Measurements from ENCODE around the gene ASB11.

DNA sequence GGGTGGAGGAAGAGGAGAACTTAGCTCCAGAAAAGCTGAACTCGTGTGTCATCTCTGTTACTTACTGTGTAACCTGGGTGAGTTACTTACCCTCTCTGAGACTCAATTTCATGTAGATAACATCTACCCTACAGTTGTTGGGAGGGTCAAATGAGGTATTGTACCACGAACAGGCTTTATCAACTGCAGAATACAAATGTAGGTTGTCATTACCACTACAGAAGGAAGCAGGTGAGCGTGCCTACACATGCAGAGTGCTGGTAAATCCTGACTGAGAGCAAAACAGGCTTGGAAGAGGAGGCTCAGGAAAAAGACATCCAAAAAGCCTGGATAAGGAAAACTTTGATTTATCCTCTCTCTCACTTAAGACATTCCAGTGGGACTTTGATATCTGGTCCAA is 12.7 kb upstream of the ASB11 start:
- TF ChIP-seq, protein P1, sequence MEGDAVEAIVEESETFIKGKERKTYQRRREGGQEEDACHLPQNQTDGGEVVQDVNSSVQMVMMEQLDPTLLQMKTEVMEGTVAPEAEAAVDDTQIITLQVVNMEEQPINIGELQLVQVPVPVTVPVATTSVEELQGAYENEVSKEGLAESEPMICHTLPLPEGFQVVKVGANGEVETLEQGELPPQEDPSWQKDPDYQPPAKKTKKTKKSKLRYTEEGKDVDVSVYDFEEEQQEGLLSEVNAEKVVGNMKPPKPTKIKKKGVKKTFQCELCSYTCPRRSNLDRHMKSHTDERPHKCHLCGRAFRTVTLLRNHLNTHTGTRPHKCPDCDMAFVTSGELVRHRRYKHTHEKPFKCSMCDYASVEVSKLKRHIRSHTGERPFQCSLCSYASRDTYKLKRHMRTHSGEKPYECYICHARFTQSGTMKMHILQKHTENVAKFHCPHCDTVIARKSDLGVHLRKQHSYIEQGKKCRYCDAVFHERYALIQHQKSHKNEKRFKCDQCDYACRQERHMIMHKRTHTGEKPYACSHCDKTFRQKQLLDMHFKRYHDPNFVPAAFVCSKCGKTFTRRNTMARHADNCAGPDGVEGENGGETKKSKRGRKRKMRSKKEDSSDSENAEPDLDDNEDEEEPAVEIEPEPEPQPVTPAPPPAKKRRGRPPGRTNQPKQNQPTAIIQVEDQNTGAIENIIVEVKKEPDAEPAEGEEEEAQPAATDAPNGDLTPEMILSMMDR (IDR thresholded peaks at IDR 0.05; ENCODE audit: poor library complexity, severe bottlenecking): no peak
- TF ChIP-seq RAD21 (conservative IDR thresholded peaks at IDR 0.05): no peak
- TF ChIP-seq MXI1 (conservative IDR thresholded peaks at IDR 0.05; ENCODE audit: poor library complexity, severe bottlenecking): no peak
- no peak for TF ChIP-seq POLR2AphosphoS5 (IDR thresholded peaks at IDR 0.05)
- TF ChIP-seq EP300 (conservative IDR thresholded peaks at IDR 0.05; ENCODE audit: poor library complexity, severe bottlenecking): no peak
- no peak for TF ChIP-seq EZH2 (IDR thresholded peaks at IDR 0.05; ENCODE audit: borderline replicate concordance, insufficient read depth, low read length, poor library complexity, severe bottlenecking)
- no peak for TF ChIP-seq TAF1 (IDR thresholded peaks at IDR 0.05; ENCODE audit: low read depth)
- TF ChIP-seq, protein P2, sequence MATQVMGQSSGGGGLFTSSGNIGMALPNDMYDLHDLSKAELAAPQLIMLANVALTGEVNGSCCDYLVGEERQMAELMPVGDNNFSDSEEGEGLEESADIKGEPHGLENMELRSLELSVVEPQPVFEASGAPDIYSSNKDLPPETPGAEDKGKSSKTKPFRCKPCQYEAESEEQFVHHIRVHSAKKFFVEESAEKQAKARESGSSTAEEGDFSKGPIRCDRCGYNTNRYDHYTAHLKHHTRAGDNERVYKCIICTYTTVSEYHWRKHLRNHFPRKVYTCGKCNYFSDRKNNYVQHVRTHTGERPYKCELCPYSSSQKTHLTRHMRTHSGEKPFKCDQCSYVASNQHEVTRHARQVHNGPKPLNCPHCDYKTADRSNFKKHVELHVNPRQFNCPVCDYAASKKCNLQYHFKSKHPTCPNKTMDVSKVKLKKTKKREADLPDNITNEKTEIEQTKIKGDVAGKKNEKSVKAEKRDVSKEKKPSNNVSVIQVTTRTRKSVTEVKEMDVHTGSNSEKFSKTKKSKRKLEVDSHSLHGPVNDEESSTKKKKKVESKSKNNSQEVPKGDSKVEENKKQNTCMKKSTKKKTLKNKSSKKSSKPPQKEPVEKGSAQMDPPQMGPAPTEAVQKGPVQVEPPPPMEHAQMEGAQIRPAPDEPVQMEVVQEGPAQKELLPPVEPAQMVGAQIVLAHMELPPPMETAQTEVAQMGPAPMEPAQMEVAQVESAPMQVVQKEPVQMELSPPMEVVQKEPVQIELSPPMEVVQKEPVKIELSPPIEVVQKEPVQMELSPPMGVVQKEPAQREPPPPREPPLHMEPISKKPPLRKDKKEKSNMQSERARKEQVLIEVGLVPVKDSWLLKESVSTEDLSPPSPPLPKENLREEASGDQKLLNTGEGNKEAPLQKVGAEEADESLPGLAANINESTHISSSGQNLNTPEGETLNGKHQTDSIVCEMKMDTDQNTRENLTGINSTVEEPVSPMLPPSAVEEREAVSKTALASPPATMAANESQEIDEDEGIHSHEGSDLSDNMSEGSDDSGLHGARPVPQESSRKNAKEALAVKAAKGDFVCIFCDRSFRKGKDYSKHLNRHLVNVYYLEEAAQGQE (IDR thresholded peaks at IDR 0.05; ENCODE audit: borderline replicate concordance): no peak
